GM10266 (cell line): ENCODE results near the gene LCAT.

Source experiments
- DNase-seq: peaks from one replicate; pipeline ENCODE4 v3.0.0; 2012; ENCODE audit errors: extremely low spot score
- CTCF ChIP-seq: IDR thresholded peaks from 2 replicates; pipeline ENCODE4 v1.5.1; 2012; ENCODE audit warnings: mild to moderate bottlenecking, low read depth; ENCODE audit not compliant: control insufficient read depth, insufficient read depth; ENCODE audit errors: missing control alignments

Gene LCAT

DNA sequence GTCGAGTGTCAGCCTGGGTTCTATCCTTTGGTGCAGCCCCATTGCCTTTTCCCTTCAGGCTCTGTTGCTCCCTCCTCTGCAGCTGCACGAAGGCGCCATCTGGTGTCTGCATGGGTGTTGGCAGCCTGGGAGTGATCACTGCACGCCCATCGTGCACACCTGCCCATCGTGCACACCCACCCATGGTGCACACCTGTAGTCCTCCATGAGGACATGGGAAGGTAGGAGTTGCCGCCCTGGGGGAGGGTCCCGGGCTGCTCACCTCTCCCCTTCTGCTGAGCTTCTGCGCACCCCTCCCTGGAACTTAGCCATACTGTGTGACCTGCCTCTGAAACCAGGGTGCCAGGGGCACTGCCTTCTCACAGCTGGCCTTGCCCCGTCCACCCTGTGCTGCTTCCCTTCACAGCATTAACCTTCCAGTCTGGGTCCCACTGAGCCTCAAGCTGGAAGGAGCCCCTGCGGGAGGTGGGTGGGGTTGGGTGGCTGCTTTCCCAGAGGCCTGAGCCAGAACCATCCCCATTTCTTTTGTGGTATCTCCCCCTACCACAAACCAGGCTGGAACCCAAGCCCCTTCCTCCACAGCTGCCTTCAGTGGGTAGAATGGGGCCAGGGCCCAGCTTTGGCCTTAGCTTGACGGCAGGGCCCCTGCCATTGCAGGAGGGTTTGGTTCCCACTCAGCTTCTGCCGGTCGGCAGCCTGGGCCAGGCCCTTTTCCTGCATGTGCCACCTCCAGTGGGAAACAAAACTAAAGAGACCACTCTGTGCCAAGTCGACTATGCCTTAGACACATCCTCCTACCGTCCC is 15.2 kb downstream of the LCAT start:
- peak; percentile 97 for TF ChIP-seq CTCF
- DNase-seq: peak; percentile 81

- TF ChIP-seq CTCF: no peak
- no peak for DNase-seq
Measured at GRCh38 chr16:67928147-67928546, 15.8 kb downstream of the LCAT start.

GRCh38 chr16:67927131-67927941 is 16.6 kb downstream of the LCAT start:
- no peak for DNase-seq
- no peak for TF ChIP-seq CTCF

GRCh38 chr16:67926181-67926750 is 17.7 kb downstream of the LCAT start:
- TF ChIP-seq CTCF: no peak
- no peak for DNase-seq

GRCh38 chr16:67924140-67924906 is 19.6 kb downstream of the LCAT start:
- DNase-seq: no peak
- TF ChIP-seq CTCF: no peak

- no peak for DNase-seq
Measured at GRCh38 chr16:67923414-67924116, 20.4 kb downstream of the LCAT start.

More at GRCh38 chr16:67923414-67924116, 20.4 kb downstream of the LCAT start:
- no peak for TF ChIP-seq CTCF
